NCI-H2081 treated with DMSO at 0.1 percent for 48 hours (cell line): Measurements from ENCODE around the gene SEPHS1.

Experiments
- DNase-seq: peaks from one replicate; lab custom pipeline; 2025; lab: John Stamatoyannopoulos, UW

The SEPHS1 gene

DNA sequence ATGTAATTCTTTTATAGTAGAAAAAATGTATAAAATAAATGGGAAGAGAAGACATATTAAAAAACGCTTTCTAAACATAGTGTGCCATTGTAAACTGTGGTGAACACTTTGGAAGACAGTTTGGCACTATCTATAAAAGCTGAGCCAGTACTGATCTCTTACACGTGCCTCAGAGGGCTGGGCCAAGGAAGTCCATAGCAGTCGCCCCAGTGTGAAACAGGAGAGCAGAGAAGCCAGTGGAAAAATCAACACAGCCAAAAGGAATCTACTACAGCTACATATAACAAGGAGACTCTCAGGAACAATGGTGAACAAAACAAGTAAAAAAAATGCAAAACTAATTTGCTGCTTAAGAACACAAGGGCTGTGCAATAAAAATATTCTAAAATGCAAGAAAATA lies 20.6 kb downstream of the SEPHS1 start:
- no peak for DNase-seq

DNA sequence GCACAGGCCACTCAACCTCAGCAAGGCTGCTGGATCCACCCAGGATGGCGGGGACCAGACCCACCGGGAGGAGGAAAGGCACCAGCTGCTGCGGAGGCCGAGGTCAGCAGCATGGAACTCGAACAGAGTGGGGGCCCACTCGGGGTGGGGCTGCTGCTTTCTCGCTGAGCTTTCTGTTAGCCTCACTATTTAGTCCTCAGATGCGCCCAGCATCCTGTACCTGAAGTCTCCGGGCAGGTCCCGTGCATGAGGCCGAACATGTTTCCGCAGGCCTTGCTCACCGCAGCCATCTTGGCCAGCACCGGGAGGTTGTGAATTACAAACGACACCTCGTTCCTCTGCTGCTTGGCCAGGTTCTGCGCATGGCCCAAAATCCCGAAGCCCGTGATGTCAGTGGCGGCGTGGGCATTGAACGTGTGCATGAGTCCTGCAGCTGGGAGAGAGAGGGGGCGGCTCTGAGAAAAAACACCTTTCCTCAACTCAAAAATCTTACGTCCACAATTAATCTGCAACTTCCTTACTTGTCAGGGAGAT lies 25.4 kb downstream of the SEPHS1 start:
- no peak for DNase-seq

DNA sequence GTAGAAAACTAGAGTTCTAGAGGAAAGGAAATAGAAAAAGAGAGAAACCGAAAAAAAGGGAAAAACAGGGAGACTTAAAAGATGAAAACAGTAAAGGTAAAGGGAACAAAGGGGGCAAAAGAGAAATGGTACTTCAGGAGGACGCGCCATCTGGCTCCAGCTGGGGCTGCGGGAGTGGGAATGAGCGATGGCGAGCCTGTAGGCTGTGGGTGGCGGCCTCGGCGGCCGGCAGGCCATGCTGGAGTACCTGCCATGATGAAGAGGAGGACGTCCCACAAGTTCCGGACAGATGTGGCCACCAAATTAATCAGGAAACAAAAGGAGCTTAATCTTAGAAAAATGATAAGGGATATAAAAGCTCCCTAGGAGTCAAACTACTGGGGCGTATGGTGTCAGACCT lies 26.5 kb downstream of the SEPHS1 start:
- no peak for DNase-seq

DNA sequence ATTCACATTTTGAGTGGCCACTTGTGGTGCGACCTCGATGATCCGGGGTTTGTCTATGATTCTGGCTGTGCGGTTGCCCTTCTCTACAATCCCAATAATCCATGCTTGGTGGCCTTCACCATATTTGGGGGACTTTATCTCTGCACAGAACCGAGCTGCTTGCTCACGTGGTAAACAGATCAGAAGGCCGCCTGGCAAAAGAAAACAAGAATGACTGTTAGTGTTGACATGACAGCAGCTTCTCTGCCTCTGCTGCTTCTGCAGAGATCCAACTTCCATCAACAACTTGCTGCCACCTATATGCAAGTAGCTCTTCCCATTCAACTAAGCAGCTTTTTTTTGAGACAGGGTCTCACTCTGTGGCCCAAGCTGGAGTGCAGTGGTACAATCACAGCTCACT lies 28.9 kb downstream of the SEPHS1 start:
- DNase-seq = no peak

DNA sequence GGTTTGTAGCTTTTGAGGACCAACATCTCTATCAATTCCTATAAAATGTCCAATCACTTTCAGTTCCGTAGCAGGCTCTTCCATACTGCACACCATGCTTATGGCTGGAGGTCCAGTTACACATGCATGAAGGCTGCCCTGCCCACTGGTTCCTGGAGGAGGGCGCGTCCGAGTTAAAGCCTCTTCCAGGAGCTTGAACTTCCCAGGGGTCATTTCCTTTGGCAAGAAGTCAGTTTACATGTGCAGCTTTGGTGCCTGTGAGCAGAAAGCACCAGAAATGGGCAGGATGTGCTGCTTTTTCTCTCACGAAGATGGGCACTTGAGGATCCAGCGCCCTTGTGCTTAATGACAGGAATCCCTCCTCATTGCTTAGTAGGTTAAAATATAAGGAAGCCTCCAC lies 30.6 kb downstream of the SEPHS1 start:
- DNase-seq = no peak

DNA sequence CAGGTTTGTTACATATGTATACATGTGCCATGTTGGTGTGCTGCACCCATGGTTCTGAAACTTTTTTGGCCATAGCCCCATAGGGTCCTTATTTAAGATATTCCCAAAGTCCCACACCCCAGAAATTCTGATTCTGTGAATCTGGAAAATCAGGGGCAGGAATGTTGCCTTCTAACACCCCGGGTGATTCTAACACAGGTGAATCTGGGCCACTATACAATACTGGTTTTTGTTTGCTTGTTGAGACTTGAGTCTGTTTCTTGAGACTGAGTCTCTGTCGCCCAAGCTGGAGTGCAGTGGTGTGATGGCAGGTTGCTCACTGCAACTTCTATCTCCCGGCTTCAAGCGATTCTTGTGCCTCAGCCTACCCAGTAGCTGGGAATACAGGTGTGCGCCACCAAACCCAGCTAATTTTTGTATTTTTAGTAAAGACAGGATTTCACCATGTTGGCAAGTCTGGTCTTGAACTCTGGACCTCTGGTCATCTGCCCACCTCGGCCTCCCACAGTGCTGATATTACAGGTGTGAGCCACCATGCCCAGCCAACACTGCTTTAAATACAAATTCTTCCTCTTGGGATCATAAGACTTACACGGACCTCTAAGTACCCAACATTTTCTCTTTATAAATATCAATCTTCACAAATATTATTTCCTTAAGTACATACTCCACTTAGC lies 31.3 kb downstream of the SEPHS1 start:
- no peak for DNase-seq

DNA sequence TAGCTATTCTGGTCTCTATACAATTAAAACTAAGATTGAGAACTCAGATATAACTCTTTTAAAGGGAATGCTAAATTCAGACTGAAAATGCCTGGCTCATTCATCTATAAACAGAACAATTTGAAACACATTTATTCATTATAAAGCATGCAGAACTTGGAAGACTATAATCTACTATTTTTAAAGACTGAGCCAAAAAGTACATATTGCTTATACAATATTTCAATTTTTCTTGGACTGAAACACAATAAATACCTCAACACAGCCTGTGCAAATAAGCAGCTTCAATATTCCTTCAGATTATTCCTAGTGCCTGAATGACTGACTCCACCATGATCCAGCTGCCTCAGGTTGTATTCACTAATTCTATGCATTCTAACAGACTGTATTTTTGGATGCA lies 32.7 kb downstream of the SEPHS1 start:
- DNase-seq = no peak

DNA sequence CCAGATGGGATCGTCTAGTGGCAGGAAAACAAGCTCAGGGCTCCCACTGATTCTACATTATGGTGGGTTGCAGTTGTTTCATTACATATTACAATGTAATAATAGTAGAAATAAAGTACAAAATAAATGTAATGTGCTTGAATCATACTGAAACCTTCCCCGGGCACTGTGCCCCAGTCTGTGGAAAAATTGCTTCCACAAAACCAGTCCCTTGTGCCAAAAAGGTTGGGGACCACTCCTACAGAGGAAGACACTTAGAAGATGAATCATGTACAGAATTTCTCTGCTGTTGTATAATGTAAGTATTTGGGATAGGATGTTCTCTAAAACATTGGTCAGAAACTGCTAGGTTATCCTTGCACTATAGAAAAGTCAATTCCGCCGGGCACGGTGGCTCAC lies 36.9 kb downstream of the SEPHS1 start:
- no peak for DNase-seq

DNA sequence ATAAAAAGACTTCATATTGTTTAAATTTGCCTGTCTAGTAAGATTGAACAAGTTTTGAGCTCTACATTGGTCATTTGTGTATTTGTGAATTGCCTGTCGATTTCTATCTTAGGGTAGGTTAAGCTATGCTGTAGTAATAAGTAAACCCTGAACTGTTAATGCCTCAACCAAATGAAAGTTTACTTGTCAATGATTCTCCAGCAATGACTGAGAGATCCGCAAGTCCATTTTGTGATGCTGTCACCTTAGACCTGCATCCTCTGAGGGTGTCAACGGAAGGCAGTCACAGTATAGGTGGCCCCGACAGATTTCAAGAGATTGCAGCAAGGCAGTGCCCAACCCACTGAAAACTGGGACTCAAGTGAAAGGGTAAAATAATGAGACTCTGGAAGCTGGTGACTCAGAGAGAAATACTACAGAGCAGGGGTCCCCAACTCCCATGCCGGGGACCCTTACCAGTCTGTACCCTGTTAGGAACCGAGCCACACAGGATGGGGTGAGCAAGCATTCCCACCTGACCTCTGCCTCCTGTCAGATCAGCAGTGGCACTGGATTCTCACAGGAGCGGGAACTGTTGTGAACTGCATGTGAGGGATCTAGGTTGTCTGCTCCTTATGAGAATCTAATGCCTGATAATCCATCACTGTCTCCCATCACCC lies 37.4 kb downstream of the SEPHS1 start:
- no peak for DNase-seq

DNA sequence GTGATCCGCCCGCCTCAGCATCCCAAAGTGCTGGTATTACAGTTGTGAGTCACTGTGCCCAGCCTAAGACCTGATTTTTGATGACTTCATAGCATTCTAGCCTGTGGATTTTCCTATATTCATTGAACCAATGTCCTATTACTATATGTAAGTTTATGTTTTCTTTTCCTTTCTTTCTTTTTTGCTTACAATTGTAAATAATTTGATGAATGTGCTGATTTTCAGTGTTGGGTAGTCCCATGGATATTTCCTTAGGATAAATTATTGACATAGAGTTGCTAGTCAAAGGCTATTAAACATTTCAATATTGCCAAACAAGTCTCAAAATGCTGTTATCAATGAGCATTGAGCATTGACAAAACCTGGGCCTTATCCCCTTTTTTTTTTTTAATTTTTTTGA lies 38.3 kb downstream of the SEPHS1 start:
- no peak for DNase-seq

DNA sequence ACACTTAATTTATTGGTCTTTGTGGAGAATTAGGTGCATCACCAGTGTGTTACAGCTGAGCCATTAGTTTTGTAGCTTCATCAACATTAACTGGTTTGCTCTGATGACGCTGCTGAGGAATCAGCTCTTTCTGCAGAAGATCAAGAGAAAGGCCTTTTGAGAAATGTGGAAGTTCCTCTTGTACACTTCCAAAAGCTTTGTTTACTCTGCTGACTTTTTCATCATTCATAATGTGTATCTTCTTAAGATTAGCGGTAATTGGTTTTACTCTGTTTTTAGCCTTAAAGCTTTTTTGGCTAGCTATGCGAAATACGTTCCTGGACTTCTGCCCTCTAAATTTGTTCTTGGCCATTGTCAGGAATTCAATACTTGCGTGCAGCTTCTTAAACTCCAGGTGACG lies 40.0 kb downstream of the SEPHS1 start:
- no peak for DNase-seq

DNA sequence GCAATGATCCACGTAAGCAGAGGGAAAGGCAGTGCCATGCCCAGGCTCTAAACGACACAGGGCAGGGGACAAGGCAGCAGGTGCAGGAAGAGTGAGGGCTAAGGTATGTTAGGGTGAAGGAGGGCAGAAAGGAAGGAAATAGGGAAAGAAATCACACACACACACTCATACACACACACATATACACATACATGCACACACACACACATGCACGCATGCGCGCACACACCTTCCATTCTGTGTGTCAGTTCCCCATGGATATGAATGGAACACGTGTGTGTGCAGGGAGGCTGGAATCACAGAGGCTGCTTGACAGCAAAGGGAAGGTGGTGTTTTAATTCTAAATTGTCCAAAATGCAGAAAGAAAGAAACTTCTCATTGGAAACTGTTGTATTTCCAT lies 42.0 kb downstream of the SEPHS1 start:
- DNase-seq = no peak

DNA sequence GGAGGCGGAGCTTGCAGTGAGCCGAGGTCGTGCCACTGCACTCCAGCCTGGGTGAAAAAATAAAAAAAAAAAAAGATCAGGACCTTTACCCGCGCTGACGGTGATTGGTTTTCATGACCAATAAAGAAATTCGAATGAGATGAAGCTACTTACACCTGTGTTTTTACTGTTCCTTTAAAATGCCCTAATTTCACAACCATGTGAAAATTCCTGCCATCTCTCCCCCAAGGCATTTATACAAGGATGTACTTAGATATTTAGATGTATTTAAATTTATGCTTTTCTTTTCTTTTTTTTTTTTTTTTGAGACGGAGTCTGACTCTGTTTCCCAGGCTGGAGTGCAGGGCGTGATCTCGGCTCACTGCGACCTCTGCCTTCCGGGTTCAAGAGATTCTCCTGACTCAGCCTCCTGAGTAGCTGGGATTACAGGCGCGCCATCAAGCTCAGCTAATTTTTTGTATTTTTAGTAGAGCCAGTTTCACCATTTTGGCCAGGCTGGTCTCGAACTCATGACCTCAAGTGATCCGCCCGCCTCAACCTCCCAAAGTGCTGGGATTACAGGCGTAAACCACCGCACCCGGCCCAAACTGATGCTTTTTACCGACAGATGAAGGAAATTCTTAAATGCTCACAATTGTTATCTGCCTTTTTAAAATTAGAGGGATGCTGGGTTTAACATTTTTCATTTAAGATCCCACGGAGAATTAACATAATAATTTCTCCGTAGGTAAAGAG lies 45.1 kb downstream of the SEPHS1 start:
- DNase-seq = no peak

DNA sequence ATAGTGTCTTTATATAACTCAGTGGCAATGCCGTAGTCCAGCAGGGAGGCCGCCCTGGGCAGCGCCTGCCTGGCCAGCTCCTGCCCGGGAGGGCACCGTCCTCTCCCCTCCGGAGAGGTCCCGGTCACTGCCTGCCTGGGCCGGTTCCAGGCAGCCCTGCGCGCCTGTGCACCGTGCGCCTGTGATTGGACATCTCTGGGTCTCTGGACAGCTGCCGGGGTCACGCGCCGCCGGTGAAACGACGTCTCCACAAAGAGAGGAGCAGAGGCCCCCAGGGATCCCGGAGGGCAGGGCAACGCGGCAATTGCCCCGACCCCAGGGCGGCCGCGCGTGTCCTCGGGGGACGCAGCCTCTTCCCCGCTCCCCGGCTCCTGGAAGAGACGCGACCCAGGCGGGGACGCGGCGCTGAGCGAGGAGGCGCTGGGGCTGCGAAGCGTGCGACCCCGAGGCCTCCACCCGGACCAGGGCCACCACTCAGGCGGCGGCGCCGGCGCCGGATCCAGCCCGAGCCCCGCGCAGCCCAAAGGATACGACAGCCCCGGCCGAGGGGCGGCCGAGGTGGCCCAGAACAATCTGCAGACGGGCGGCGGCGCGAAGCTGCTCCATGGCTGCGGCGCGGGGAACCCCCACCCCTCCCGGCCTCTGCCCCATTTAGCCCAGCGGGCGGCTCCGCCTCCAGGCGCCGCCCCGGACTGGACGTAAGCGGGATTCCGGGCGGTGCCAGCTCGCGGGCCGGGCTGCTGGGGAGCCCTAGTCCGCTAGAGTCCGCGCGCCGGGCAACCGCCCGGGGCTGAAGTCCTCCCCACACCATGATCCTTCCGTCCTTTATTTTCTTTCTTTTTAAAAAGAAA lies 48.4 kb downstream of the SEPHS1 start, which contains the start of gene PHYH:
Gene PHYH, minus strand, starts transcription at position 628 of the 851 bp plus-strand sequence. Its CDS starts 22 bp downstream, at position 606.
- no peak for DNase-seq

DNA sequence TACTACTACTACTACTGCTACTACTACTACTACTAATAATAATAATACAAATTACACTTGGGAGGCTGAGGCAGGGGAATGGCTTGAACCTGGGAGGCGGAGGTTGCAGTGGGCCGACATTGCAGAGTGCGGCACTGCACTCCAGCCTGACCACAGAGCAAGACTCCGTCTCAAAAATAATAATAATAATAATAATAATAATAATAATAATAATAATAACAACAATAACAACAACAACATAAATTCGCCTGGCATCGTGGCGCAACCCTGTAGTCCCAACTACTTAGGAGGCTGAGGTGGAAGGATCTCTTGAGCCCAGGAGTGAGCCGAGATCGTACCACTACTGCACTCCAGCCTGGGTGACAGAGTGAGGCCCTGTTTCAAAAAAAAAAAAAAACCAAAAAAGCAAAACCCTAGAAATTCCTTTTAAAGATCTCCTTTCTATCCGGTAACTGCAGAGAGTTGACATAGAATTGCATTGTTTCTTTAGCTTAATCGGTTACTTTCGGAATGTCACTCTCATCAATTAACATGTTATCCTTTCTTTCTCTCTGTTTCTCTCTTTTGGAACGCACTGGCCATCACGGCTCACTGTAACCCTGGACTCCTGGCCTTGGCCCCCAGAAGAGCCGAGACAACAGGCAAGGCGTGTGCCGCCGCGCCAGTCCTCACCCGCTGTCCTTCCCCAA lies 49.2 kb downstream of the SEPHS1 start:
- no peak for DNase-seq

DNA sequence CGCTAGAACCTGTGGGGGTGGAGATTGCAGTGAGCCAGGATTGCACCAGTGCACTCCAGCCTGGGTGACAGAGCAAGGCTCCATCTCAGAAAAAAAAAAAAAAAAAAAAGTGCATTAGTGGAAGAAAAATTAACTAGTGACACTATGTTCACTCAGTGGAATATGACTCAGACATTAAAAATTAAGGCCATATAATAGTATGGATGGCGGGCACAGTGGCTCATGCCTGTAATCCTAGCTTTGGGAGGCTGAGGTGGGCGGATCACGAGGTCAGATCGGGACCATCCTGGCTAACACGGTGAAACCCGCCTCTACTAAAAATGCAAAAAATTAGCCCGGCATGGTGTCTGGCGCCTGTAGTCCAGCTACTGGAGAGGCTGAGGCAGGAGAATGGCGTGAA lies 51.6 kb downstream of the SEPHS1 start:
- DNase-seq = no peak

DNA sequence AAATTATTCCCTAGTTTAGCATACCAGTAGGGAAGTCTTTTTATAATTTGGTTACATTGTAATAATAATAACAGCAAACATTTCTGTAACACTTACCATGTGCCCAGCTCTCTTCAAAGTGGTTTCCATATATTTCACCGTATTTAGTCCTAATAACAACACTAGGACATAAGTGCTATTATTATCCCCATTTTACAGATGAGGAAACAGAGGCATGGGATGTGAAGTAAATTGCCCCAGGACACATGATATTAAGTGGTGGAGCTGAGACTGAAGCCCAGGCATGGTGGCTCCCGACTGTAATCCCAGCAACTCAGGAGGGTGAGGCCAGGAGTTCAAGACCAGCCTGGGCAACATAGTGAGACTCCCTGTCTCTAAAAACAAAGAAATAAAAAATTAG lies 53.3 kb downstream of the SEPHS1 start:
- no peak for DNase-seq

DNA sequence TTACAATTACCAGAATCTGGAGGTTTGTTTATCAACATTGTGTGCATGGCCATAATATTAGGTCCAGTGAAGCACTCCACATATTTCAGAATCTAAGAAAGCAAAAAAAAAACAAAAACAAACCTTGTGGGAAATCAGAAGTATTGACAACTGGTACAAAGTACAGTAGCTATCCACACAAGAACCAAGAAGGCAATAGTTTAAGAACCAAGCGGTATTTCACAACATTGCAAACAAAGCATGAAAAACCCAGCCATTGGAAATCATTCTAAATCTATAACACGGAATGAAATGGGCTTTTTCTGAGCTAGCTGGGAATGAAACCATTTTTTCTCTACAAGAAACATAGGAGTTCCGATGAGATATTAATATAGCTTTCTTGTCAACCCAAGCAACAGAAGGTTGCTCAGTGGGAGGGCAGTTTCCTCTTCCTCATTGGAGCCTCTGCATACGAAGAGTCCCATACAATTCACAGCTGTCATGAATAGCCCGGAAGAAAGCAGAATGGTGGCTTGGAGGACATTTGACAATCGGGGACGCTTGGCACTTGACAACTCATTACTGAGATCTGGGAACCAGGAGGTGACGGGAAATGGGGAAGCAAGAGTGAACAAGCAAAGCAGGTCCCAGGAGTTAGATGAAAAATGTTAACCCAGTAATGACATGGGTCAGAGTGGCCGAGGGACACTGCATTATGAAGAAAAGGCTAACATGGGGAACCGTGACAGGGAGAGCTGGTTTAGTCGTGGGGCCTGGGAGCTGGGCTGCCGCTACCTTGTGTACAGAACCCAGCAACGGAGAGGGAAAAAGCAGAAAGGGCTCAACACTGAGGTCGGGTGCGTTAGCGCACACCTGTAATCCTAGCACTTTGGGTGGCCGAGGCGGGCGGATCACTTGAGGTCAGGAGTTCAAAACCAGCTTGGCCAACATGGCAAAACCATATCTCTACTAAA lies 56.0 kb downstream of the SEPHS1 start:
- DNase-seq = no peak

DNA sequence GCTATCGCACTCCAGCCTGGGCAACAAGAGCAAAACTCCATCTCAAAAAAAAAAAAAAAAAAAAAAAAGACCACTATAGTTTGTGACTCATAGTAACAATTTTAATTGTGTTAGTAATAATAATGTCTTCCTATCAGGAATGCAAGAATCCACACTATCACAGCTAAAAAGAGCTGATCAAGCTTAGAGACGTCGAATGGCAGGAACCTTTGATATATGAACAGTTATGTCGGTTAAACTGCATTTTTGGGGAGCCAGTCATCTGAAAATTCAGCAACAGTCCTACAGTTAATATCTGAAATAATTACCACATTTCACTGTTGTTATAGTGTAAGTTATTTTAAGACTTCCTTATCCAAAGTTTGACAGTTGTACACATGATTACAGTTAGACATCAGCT lies 57.0 kb downstream of the SEPHS1 start:
- DNase-seq = no peak

DNA sequence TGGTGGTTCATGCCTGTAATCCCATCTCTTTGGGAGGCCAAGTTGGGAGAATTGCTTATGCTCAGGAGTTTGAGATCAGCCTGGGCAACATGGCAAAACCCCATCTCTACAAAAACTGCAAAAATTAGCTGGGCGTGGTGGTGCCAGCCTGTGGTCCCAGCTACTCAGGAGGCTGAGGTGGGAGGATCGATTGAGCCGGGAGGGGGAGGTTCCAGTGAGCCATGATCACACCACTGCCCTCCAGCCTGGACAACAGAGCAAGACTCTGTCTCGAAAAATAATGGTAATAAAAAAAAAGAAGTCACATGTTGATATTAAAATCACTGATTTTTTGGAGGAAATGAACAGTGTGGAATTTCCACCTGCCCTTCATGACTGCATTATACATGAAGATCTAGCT lies 64.0 kb downstream of the SEPHS1 start:
- DNase-seq = no peak
